Measurements from ENCODE around the gene PBXIP1. TPM values are rescaled to one million over a fixed set of nuclear protein-coding genes. Genes with fewer than 3 reads are reported as not detected.

Gene PBXIP1
- total RNA-seq, 1 donor from 2014 or later, result 17.1 TPM

DNA sequence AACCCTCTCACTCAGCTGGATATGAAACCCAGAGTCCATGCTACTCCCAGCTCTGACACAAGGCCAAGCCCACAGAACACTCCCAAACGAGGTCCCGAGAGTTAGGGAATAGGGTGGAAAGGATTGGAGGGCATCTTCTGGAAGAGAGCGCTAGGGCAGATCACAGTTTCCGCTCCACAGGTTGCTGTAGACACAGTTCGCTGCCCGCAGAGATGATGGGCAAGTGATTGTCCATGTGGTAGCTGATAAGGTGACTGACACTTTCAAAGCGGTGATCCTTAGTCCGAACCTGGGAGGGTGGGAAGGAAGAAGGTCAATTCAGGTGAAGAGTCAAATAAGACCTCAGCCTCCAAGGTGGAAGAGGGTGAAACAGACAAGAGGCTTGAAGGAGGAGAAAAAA, 7.7 kb upstream of the PBXIP1 start:
- H3K27me3 Mint-ChIP-seq (ENCODE audit: low read depth), result no peaks in the 10 kb centered on the region
- peaks cover 30% of the 10 kb centered on the region for H3K4me1 Mint-ChIP-seq
- DNase-seq (ENCODE audit: low read depth, low spot score), result no peak
- H3K36me3 Mint-ChIP-seq (ENCODE audit: low read depth), result peaks cover 8% of the 10 kb centered on the region
- H3K9me3 Mint-ChIP-seq, result no peaks in the 10 kb centered on the region
- H3K27ac Mint-ChIP-seq (ENCODE audit: unreplicated experiment), result peak overlapping the region; percentile 7
- no peak for TF ChIP-seq CTCF (conservative IDR thresholded peaks at IDR 0.05)
- H3K4me3 Mint-ChIP-seq, result peak overlapping the region; percentile 96

GRCh38 chr1:154962795-154963330, 7.0 kb upstream of the PBXIP1 start:
- DNase-seq (ENCODE audit: low read depth, low spot score), result no peak
- H3K36me3 Mint-ChIP-seq (ENCODE audit: low read depth), result peaks cover 8% of the 10 kb centered on the region
- H3K27me3 Mint-ChIP-seq (ENCODE audit: low read depth), result no peaks in the 10 kb centered on the region
- TF ChIP-seq CTCF (conservative IDR thresholded peaks at IDR 0.05), result no peak
- H3K4me1 Mint-ChIP-seq, result peaks cover 22% of the 10 kb centered on the region
- H3K9me3 Mint-ChIP-seq, result no peaks in the 10 kb centered on the region
- peak overlapping the region; percentile 96 for H3K4me3 Mint-ChIP-seq
- no peak overlapping the region for H3K27ac Mint-ChIP-seq (ENCODE audit: unreplicated experiment)

- no peaks in the 10 kb centered on the region for H3K27me3 Mint-ChIP-seq (ENCODE audit: low read depth)
- H3K4me1 Mint-ChIP-seq, result peaks cover 25% of the 10 kb centered on the region
- peak overlapping the region; percentile 96 for H3K4me3 Mint-ChIP-seq
- H3K9me3 Mint-ChIP-seq, result no peaks in the 10 kb centered on the region
- H3K27ac Mint-ChIP-seq (ENCODE audit: unreplicated experiment), result peak overlapping the region; percentile 83
- TF ChIP-seq CTCF (conservative IDR thresholded peaks at IDR 0.05), result peak; percentile 3
- DNase-seq (ENCODE audit: low read depth, low spot score), result no peak
- peaks cover 8% of the 10 kb centered on the region for H3K36me3 Mint-ChIP-seq (ENCODE audit: low read depth)
These were observed 6.4 kb upstream of the PBXIP1 start for GRCh38 chr1:154962156-154962749.

DNA sequence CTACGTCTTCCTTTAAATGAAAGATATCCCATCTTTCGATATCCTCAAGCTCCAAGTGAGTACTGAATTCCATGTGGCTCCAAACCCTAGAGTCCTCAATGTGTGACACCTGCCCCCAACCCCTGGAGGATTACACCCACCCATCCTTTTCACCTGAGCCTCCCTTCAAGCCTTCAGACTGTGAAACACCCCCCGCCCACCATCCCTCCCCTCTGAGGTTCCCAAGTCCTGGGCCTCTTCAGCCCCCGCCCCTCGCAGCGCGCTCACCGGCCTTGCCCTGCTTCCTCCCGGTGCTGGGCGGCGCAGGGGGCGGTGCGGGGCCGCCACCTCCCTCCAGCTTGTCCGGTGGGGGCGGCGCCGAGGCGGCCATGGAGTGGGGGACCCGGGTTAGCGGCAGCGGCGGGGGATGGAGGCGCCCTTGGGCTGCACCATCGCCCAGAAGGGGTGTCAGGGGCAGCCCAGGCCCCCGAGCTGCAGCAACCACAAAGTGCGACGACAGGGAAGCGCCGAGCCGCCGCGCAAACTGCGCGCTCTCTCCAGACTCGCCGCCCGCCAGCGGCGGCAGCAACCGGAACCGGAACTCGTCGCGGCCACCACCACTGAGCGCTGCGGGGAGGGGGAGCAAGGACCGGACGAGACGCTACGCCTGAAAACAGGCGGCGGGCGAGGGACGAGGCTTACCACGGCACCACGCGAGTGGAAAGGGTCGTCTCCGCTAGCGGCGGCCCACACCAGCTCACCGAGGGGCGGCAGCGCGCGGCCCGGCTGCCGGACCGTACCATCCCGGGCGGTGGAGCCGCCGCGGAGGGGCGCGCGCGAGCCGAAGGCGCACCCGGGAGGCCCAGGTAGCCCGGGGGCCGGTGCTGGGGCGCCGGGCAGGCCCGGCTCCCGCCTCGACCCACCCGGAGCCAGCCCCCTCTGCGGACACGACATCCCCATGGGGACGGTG, 5.6 kb upstream of the PBXIP1 start, which contains the start of gene PYGO2:
Gene PYGO2 (minus strand): TSS at position 576 of the 949 bp plus-strand sequence. CDS start 206 bp downstream, at position 370.
- peak; percentile 76 for DNase-seq (ENCODE audit: low read depth, low spot score)
- TF ChIP-seq CTCF (conservative IDR thresholded peaks at IDR 0.05), result peak; percentile 67
- Mint-ChIP-seq H3K9me3 (no peaks in the 10 kb centered on the region), H3K4me1 (peaks cover 32% of the 10 kb centered on the region), H3K27ac (ENCODE audit: unreplicated experiment) (peak within 1 kb of the TSS; percentile 83), H3K36me3 (ENCODE audit: low read depth) (peaks cover 8% of the 10 kb centered on the region), H3K27me3 (ENCODE audit: low read depth) (no peaks in the 10 kb centered on the region), H3K4me3 (peak within 1 kb of the TSS; percentile 96)

GRCh38 chr1:154960446-154961136, 4.7 kb upstream of the PBXIP1 start:
- H3K36me3 Mint-ChIP-seq (ENCODE audit: low read depth), result peaks cover 8% of the 10 kb centered on the region
- no peaks in the 10 kb centered on the region for H3K9me3 Mint-ChIP-seq
- no peaks in the 10 kb centered on the region for H3K27me3 Mint-ChIP-seq (ENCODE audit: low read depth)

More at GRCh38 chr1:154960446-154961136, 4.7 kb upstream of the PBXIP1 start:
- no peak for DNase-seq (ENCODE audit: low read depth, low spot score)
- Mint-ChIP-seq H3K4me3 (peak overlapping the region; percentile 95), H3K27ac (ENCODE audit: unreplicated experiment) (peak overlapping the region; percentile 43), H3K4me1 (peaks cover 41% of the 10 kb centered on the region)
- no peak for TF ChIP-seq CTCF (conservative IDR thresholded peaks at IDR 0.05)

Measured in neural crest cell (in vitro differentiated cells).